Liver (tissue), 3 donors: Measurements from ENCODE around the gene CD47.

ENCODE experiments used
- CTCF ChIP-seq: fragments of 150-350 bp; IDR thresholded peaks from 2 replicates; pipeline ENCODE4 v1.5.1; 2017; ENCODE audit warnings: improper control_type of control experiment, low read depth, low read length; ENCODE audit not compliant: missing input control
- JUND ChIP-seq, 2 donors: IDR thresholded peaks; 2 replicates each; pipeline ENCODE4 v1.6.1; 2016; ENCODE audit warnings: antibody characterized with exemption in 2 of 2
- TAF1 ChIP-seq: conservative IDR thresholded peaks from 2 replicates; pipeline ENCODE4 v1.6.1; 2016; ENCODE audit warnings: antibody characterized with exemption, mild to moderate bottlenecking
- donor health status: healthy.
- donor health status: healthy.

DNA sequence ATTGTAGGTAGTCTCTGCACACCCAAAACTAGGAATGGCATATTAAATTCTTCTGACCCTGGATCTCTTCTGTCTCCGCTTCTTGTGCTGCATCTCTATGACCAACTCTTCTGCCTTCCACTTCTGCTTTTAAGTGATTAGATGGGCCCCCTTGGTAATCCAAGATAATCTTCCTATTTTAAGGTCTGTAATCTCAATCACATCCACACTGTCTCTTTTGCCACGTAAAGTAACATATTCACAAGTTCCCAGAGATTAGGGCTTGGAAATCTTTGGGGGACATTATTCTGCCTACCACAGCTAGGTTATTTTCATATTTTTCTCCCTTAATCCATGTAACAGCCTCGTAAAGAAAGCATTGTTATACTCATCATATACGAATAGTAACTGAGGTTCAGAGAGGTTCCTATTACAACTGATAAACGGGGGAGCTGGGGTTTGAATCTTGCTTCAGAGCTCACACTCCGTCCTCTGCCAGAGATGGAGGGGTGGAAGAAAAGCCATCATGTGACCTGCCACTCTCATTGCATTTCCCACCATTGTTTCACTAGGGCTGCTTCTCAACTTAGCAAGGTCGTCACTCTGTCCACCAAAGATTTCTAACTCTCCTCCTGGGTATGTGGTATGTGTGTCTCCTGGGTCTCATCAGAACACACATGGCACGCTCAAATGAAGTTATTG, 6.6 kb upstream of the CD47 start:
- TF ChIP-seq CTCF (no peak), JUND (IDR thresholded peaks at IDR 0.05) (no peak), TAF1 (no peak)
